K562 (cell line): ENCODE results near the gene DGKZ. TPM values are rescaled to one million over a fixed set of nuclear protein-coding genes. Genes with fewer than 3 reads are reported as not detected.

Experiments
- ATAC-seq: fragments of 200-7000 bp; cut with Tn5 transposase; 3 replicates; pipeline ENCODE4 v1.9.1; 2020; ENCODE audit warnings: moderate library complexity
- BruUV-seq: library from RNA; stranded (reverse); fragments of 400-500 nt; replicated peaks from 2 replicates; lab custom pipeline; 2021; lab: Mats Ljungman, UMichigan
- CTCF ChIA-PET: fragments of 300-600 bp; formaldehyde crosslinking; extraction: SDS; loops from one replicate; lab custom pipeline; 2021; ENCODE audit warnings: low intra/inter-chr PET ratio; lab: Yijun Ruan, JAX
- POLR2A ChIA-PET: fragments of 300-600, 350-650 bp; sonication (Branson Sonifier 250); formaldehyde crosslinking; extraction: SDS; loops from one replicate; lab custom pipeline; 2021; ENCODE audit warnings: antibody characterized with exemption, inconsistent platforms; lab: Yijun Ruan, JAX
- DNase-seq, 4 experiments: peaks; one replicate each; pipeline versions ENCODE4 v3.0.0 to v3.0.0-alpha.2; 2011 to 2018; ENCODE audit warnings: low spot score in 3 of 4, mixed read lengths in 3 of 4; ENCODE audit errors: extremely low read depth in 1 of 4
- FAIRE-seq: peaks from 2 replicates; lab custom pipeline; 2011; peaks lifted over from hg19 to GRCh38; lab: Jason Lieb, UNC
- H2AFZ ChIP-seq: 2 replicates; pipeline ENCODE4 v1.6.0; 2011; ENCODE audit warnings: low read depth, low read length, control low read depth, inconsistent platforms
- H3K27ac ChIP-seq: fragments of 200-600 bp; 3 replicates; pipeline ENCODE4 v1.8.0; 2011; ENCODE audit warnings: low read depth, mild to moderate bottlenecking, control low read depth, inconsistent platforms, low read length, moderate library complexity, mixed read lengths; ENCODE audit errors: extremely low read depth
- H3K27me3 ChIP-seq, 2 experiments: fragments of 300-600 bp in 1 of 2; 2 replicates in 1 of 2; 3 replicates in 1 of 2; pipeline versions ENCODE4 v1.6.0 to v1.8.0; 2011; ENCODE audit warnings: inconsistent platforms in 2 of 2, low read length in 2 of 2, mild to moderate bottlenecking in 1 of 2, mixed read lengths in 1 of 2, moderate library complexity in 1 of 2; ENCODE audit not compliant: control insufficient read depth in 2 of 2, insufficient read depth in 2 of 2
- H3K36me3 ChIP-seq: fragments of 300-600 bp; 3 replicates; pipeline ENCODE4 v1.8.0; 2011; ENCODE audit warnings: mild to moderate bottlenecking, low read length, inconsistent platforms; ENCODE audit not compliant: control insufficient read depth, insufficient read depth
- H3K4me1 ChIP-seq, 2 experiments: fragments of 200-600 bp in 1 of 2; replicated peaks in 1 of 2; 2 replicates in 1 of 2; 3 replicates in 1 of 2; pipeline versions ENCODE4 v1.5.1 to v1.8.0; 2011; ENCODE audit warnings: inconsistent platforms in 2 of 2, low read length in 2 of 2, mild to moderate bottlenecking in 1 of 2, mixed read lengths in 1 of 2, moderate library complexity in 1 of 2; ENCODE audit not compliant: control insufficient read depth in 2 of 2, insufficient read depth in 2 of 2
- H3K4me2 ChIP-seq: 2 replicates; pipeline ENCODE4 v1.6.1; 2011; ENCODE audit warnings: low read length, control low read depth, inconsistent platforms, mixed read lengths; ENCODE audit not compliant: insufficient read depth
- H3K4me3 ChIP-seq: fragments of 200-600 bp; sonication (generic), shearing (Covaris generic); 2 replicates; pipeline ENCODE4 v1.5.1; 2016; ENCODE audit warnings: control low read depth, inconsistent platforms
- H3K79me2 ChIP-seq: fragments of 200-600 bp; 3 replicates; pipeline ENCODE4 v1.8.0; 2011; ENCODE audit warnings: low read length, inconsistent platforms; ENCODE audit not compliant: control insufficient read depth, insufficient read depth
- H3K9ac ChIP-seq, 2 experiments: 2 replicates each; pipeline versions ENCODE4 v1.6.0 to v1.6.1; 2011; ENCODE audit warnings: low read depth in 2 of 2, low read length in 2 of 2, control low read depth in 1 of 2, inconsistent platforms in 1 of 2, mild to moderate bottlenecking in 1 of 2, mixed read lengths in 1 of 2; ENCODE audit not compliant: insufficient read depth in 1 of 2
- H3K9me1 ChIP-seq: one replicate; pipeline ENCODE4 v1.6.0; 2011; ENCODE audit warnings: inconsistent platforms, mild to moderate bottlenecking, low read length, moderate library complexity; ENCODE audit not compliant: control insufficient read depth, insufficient read depth
- H3K9me3 ChIP-seq: replicated peaks from 2 replicates; pipeline ENCODE4 v1.5.1; 2011; ENCODE audit warnings: low read depth, low read length, inconsistent platforms; ENCODE audit not compliant: control insufficient read depth, insufficient read depth
- H4K20me1 ChIP-seq: replicated peaks from 2 replicates; pipeline ENCODE4 v1.6.1; 2011; ENCODE audit warnings: low read length, inconsistent platforms, mixed read lengths; ENCODE audit not compliant: control insufficient read depth, insufficient read depth
- ADNP ChIP-seq: fragments of 200-800 bp; sonication (Bioruptor generic); IDR thresholded peaks from 2 replicates; pipeline ENCODE4 v1.6.1; 2016; ENCODE audit warnings: missing genetic modification characterization, missing compliant biosample characterization
- CBX2 ChIP-seq: fragments of 200-600 bp; sonication (generic); IDR thresholded peaks from one replicate; pipeline ENCODE4 v1.6.1; 2012; ENCODE audit warnings: mild to moderate bottlenecking, low read length, inconsistent platforms; ENCODE audit not compliant: insufficient read depth, poor library complexity, severe bottlenecking
- CBX3 ChIP-seq, 2 experiments: IDR thresholded peaks; 1 replicate in 1 of 2; 2 replicates in 1 of 2; pipeline ENCODE4 v1.6.1; 2012; ENCODE audit warnings: inconsistent platforms in 2 of 2, low read length in 2 of 2, borderline replicate concordance in 1 of 2, control low read depth in 1 of 2
- CTCFL ChIP-seq: IDR thresholded peaks from 2 replicates; pipeline ENCODE4 v1.6.1; 2011; ENCODE audit warnings: borderline replicate concordance, low read depth, mild to moderate bottlenecking, moderate library complexity, low read length; ENCODE audit not compliant: insufficient read depth, poor library complexity, severe bottlenecking
- MAZ ChIP-seq, 2 experiments: fragments of 450-650 bp in 1 of 2; sonication (generic) in 1 of 2; formaldehyde crosslinking; IDR thresholded peaks in 1 of 2; conservative IDR thresholded peaks in 1 of 2; 2 replicates each; pipeline versions ENCODE4 v1.4.0 to v1.5.0; 2020; ENCODE audit warnings: mild to moderate bottlenecking in 1 of 2, missing genetic modification reagents in 1 of 2
- MECOM ChIP-seq: fragments of 250-450 bp; sonication (Bioruptor Pico); IDR thresholded peaks from 2 replicates; pipeline ENCODE4 v1.8.0; 2022; ENCODE audit warnings: inconsistent platforms
- NBN ChIP-seq: fragments of 450-650 bp; IDR thresholded peaks from 2 replicates; pipeline ENCODE4 v1.6.1; 2016; ENCODE audit warnings: low read depth, mild to moderate bottlenecking
- NFYB ChIP-seq: IDR thresholded peaks from 2 replicates; pipeline ENCODE4 v1.6.1; 2011; ENCODE audit warnings: mild to moderate bottlenecking, moderate library complexity; ENCODE audit not compliant: insufficient read length; ENCODE audit errors: extremely low read depth
- NRF1 ChIP-seq, 2 experiments: fragments of 450-650 bp; IDR thresholded peaks in 1 of 2; conservative IDR thresholded peaks in 1 of 2; 2 replicates each; pipeline ENCODE4 v1.6.1; 2014; ENCODE audit warnings: mild to moderate bottlenecking in 2 of 2
- PHF20 ChIP-seq: fragments of 450-650 bp; IDR thresholded peaks from 2 replicates; pipeline ENCODE4 v1.6.1; 2018; ENCODE audit not compliant: partially characterized antibody
- POLR2H ChIP-seq: IDR thresholded peaks from 2 replicates; pipeline ENCODE4 v1.6.1; 2016; ENCODE audit warnings: missing genetic modification characterization, low read depth, mild to moderate bottlenecking, control low read depth, missing compliant biosample characterization, moderate library complexity
- SIN3B ChIP-seq: fragments of 450-650 bp; IDR thresholded peaks from 2 replicates; pipeline ENCODE4 v1.6.1; 2017; ENCODE audit warnings: low read depth, mild to moderate bottlenecking, moderate library complexity
- STAG1 ChIP-seq: sonication (generic); formaldehyde crosslinking; IDR thresholded peaks from 2 replicates; pipeline ENCODE4 v1.5.0; 2020; ENCODE audit warnings: missing genetic modification reagents, borderline replicate concordance
- STAT5A ChIP-seq: IDR thresholded peaks from 2 replicates; pipeline ENCODE4 v1.6.1; 2012; ENCODE audit warnings: low read length, inconsistent platforms, borderline replicate concordance
- U2AF1 ChIP-seq: fragments of 200-400 bp; formaldehyde crosslinking; optimal IDR thresholded peaks from 2 replicates; pipeline ENCODE3; 2017; ENCODE audit warnings: mild to moderate bottlenecking, low read depth, low read length, moderate library complexity
- ZNF124 ChIP-seq: sonication (generic); formaldehyde crosslinking; IDR thresholded peaks from 2 replicates; pipeline ENCODE4 v1.8.1; 2022; ENCODE audit warnings: missing genetic modification reagents
- ZNF217 ChIP-seq: sonication (generic); formaldehyde crosslinking; IDR thresholded peaks from 2 replicates; pipeline ENCODE4 v1.8.0; 2022; ENCODE audit warnings: mild to moderate bottlenecking, missing genetic modification reagents
- ZNF324 ChIP-seq: fragments of 250-450 bp; sonication (Bioruptor Pico); IDR thresholded peaks from 2 replicates; pipeline ENCODE4 v1.4.0; 2020; ENCODE audit warnings: mild to moderate bottlenecking
- WGBS: fragments of 100-300 bp; shearing (Covaris generic); methylation state at CpG from one replicate; pipeline ENCODE4 v1.1.6; 2016; ENCODE audit warnings: low coverage, mixed read lengths; ENCODE audit not compliant: insufficient coverage; ENCODE audit errors: missing lambda C conversion rate; 5-methylcytosine and 5-hydroxymethylcytosine counted together
- in situ Hi-C: fragments of 300-500 bp; cut with MboI; formaldehyde crosslinking; loops from 4 replicates; pipeline ENCODE4 v1.15.0; 2018; ENCODE audit warnings: inconsistent platforms, mixed read lengths
- intact Hi-C: fragments of 100-400 bp; cut with micrococcal nuclease; formaldehyde crosslinking; loops from 2 replicates; pipeline ENCODE4 v1.14.2; 2022
- polyA plus RNA-seq, 8 experiments: library from polyadenylated mRNA; depleted of rRNA in 4 of 8; stranded (reverse) in 5 of 8; unstranded in 3 of 8; fragments of >200 nt; fragmentation: Nextera tagmentation in 2 of 8; fragmentation: Illumina TruSeq in 1 of 8; extraction: Ambion mirVana in 2 of 8; extraction: Trizol in 1 of 8; gene quantifications; 2 replicates each; pipeline versions ENCODE4 v1.2.1 to v1.2.3, GENCODE V29; 2011 to 2014; ENCODE audit warnings: inconsistent platforms in 1 of 8, missing spikeins in 1 of 8
- total RNA-seq, 7 experiments: library from RNA; depleted of rRNA in 6 of 7; stranded (reverse); fragments of >200 nt in 6 of 7; fragmentation: Illumina TruSeq in 2 of 7; extraction: Trizol in 2 of 7; gene quantifications; 2 replicates each; pipeline versions ENCODE4 v1.2.1 to v1.2.3, GENCODE V29; 2011 to 2021; ENCODE audit warnings: low replicate concordance in 1 of 7
- TF ChIP-seq, protein P1 (sequence below): fragments of 450-650 bp; IDR thresholded peaks from 2 replicates; pipeline ENCODE4 v1.6.1; 2017; ENCODE audit warnings: antibody characterized with exemption

Gene DGKZ
- total and polyA plus RNA-seq, 9 of the 15 experiments (the other 6 are each of a cell fraction or from before 2014, with no cell fraction given), result 0.51 to 100 (median 44.2) TPM

- no peak overlapping the region for H3K4me3 ChIP-seq
- intact Hi-C loops (no loop called here), in situ Hi-C loops (no loop called here)
- H3K27ac ChIP-seq, result no peak overlapping the region
- peaks cover 21% of the 10 kb centered on the region; the same call in 2 of the 3 replicates for H3K36me3 ChIP-seq
- DNase-seq (peak; percentile 70 to 81 (median 72)), FAIRE-seq (peak; percentile 11), ATAC-seq (peak; percentile 83)
- CTCF ChIA-PET, result no interaction called here
- H2AFZ ChIP-seq, result no peak overlapping the region
- no peak overlapping the region for H3K9ac ChIP-seq
- no peaks in the 10 kb centered on the region for H3K9me3 ChIP-seq
- 50% methylated on average over 6 of the region's 6 CpGs for WGBS
- BruUV-seq, result no TSS peak
- H4K20me1 ChIP-seq, result no peaks in the 10 kb centered on the region
- H3K4me1 ChIP-seq, result peaks cover 12 to 20% of the 10 kb centered on the region in 2 experiments
- H3K79me2 ChIP-seq, result no peaks in the 10 kb centered on the region
- no peaks in the 10 kb centered on the region for H3K9me1 ChIP-seq
- H3K4me2 ChIP-seq, result no peak overlapping the region
- POLR2A ChIA-PET, result interaction anchor here (0.5 kb wide), 1 partner anchor 101 kb away, joined by 4 read pairs; no protein-coding TSS in a partner anchor
- H3K27me3 ChIP-seq, result peaks cover 3 to 4% of the 10 kb centered on the region in 2 experiments; a peak in 2 of 5 replicates
- TF ChIP-seq MECOM (CRISPR knock-in tag), result no peak
- peak; percentile 41; the same call in 1 of the 2 replicates for TF ChIP-seq STAG1
- TF ChIP-seq ZNF217 (CRISPR knock-in tag), result no peak
- TF ChIP-seq NRF1 (conservative IDR thresholded peaks at IDR 0.05 in 1 of 2, IDR thresholded peaks at IDR 0.05 in 1 of 2), result no peak
- TF ChIP-seq CBX2, result no peak
- TF ChIP-seq CBX3 (IDR thresholded peaks at IDR 0.05; ENCODE audit: borderline replicate concordance in 1 of 2, low read length in 2 of 2), result peak in 1 of 2 experiments; percentile 72; a peak in 2 of 3 replicates
- TF ChIP-seq CTCFL, result no peak
- TF ChIP-seq SIN3B, result no peak
- no peak for TF ChIP-seq U2AF1
- TF ChIP-seq PHF20, result no peak
- TF ChIP-seq, protein P1, sequence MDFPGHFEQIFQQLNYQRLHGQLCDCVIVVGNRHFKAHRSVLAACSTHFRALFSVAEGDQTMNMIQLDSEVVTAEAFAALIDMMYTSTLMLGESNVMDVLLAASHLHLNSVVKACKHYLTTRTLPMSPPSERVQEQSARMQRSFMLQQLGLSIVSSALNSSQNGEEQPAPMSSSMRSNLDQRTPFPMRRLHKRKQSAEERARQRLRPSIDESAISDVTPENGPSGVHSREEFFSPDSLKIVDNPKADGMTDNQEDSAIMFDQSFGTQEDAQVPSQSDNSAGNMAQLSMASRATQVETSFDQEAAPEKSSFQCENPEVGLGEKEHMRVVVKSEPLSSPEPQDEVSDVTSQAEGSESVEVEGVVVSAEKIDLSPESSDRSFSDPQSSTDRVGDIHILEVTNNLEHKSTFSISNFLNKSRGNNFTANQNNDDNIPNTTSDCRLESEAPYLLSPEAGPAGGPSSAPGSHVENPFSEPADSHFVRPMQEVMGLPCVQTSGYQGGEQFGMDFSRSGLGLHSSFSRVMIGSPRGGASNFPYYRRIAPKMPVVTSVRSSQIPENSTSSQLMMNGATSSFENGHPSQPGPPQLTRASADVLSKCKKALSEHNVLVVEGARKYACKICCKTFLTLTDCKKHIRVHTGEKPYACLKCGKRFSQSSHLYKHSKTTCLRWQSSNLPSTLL, result no peak
- no peak for TF ChIP-seq POLR2H (tag)
- no peak for TF ChIP-seq ZNF324 (CRISPR knock-in tag)
- no peak for TF ChIP-seq ADNP (tag)
- TF ChIP-seq ZNF124 (CRISPR knock-in tag), result no peak
- no peak for TF ChIP-seq NBN
- TF ChIP-seq MAZ (CRISPR knock-in tag; conservative IDR thresholded peaks at IDR 0.05 in 1 of 2, IDR thresholded peaks at IDR 0.05 in 1 of 2), result peak in 1 of 2 experiments; percentile 97; a peak in 2 of 4 replicates
- no peak for TF ChIP-seq STAT5A
- no peak for TF ChIP-seq NFYB
Measured at GRCh38 chr11:46322759-46323158, 24.5 kb upstream of the DGKZ start.
